Parathyroid adenoma (tissue), 2 donors: ENCODE results near the gene ZDHHC3.

Experiments used
- H2AFZ ChIP-seq: fragments of 300-600 bp; sonication (generic); one replicate; pipeline ENCODE4 v1.7.0; 2017; ENCODE audit warnings: antibody characterized with exemption, mild to moderate bottlenecking
- H3K27ac ChIP-seq: fragments of 300-600 bp; sonication (generic); one replicate; pipeline ENCODE4 v1.7.0; 2017
- H3K27me3 ChIP-seq: fragments of 300-600 bp; sonication (generic); one replicate; pipeline ENCODE4 v1.7.0; 2017; ENCODE audit warnings: low read length; ENCODE audit not compliant: control insufficient read depth, insufficient read depth
- H3K36me3 ChIP-seq: fragments of 300-600 bp; sonication (generic); one replicate; pipeline ENCODE4 v1.7.0; 2017; ENCODE audit warnings: low read length; ENCODE audit not compliant: control insufficient read depth, insufficient read depth
- H3K4me1 ChIP-seq: fragments of 300-600 bp; sonication (generic); one replicate; pipeline ENCODE4 v1.7.0; 2017; ENCODE audit warnings: control low read depth
- H3K4me2 ChIP-seq: fragments of 300-600 bp; sonication (generic); one replicate; pipeline ENCODE4 v1.7.0; 2017; ENCODE audit warnings: low read length
- H3K4me3 ChIP-seq: fragments of 300-600 bp; sonication (generic); one replicate; pipeline ENCODE4 v1.7.0; 2017; ENCODE audit warnings: low read depth, low read length
- H3K79me2 ChIP-seq: fragments of 300-600 bp; sonication (generic); one replicate; pipeline ENCODE4 v1.7.0; 2017; ENCODE audit warnings: control low read depth
- H3K9ac ChIP-seq: fragments of 300-600 bp; sonication (generic); one replicate; pipeline ENCODE4 v1.7.0; 2017; ENCODE audit warnings: mild to moderate bottlenecking
- H3K9me3 ChIP-seq: fragments of 300-600 bp; sonication (generic); one replicate; pipeline ENCODE4 v1.7.0; 2017; ENCODE audit warnings: low read length; ENCODE audit not compliant: control insufficient read depth
- TF ChIP-seq, protein P1 (sequence below): fragments of 300-600 bp; sonication (generic); IDR thresholded peaks from one replicate; pipeline ENCODE4 v1.7.0; 2017; ENCODE audit warnings: antibody characterized with exemption, mild to moderate bottlenecking
- donor health status: primary hyperparathyroidism.

The ZDHHC3 gene

DNA sequence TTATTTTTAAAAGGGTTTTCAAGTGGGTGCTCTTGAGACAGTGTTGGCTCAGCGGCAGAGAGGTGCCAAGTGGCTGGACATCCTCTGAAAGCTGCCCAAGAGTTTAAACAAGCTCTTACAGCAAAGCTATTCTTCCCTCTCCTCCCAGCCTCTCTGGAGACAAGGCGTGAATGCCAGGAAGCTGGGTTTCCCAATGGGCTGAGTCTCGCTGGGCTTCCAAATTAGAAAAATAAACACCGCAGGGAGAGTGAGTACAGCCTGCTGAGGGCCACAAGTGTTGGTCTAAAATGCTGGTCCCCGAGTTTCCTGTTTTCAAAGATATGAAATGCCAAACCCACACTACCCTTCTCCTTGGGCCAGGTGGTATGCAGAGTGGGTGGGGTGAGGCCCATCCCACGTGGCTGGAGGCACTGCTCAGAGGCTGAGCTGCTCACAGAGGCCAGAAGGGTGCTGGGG, 36.4 kb downstream of the ZDHHC3 start:
- Histone ChIP-seq H3K27ac (no peak overlapping the region), H3K27me3 (no peaks in the 10 kb centered on the region), H2AFZ (no peak overlapping the region), H3K9ac (no peak overlapping the region), H3K36me3 (no peaks in the 10 kb centered on the region), H3K4me2 (no peak overlapping the region), H3K79me2 (peaks cover 11% of the 10 kb centered on the region), H3K4me3 (no peak overlapping the region), H3K9me3 (no peaks in the 10 kb centered on the region), H3K4me1 (no peaks in the 10 kb centered on the region)
- TF ChIP-seq, protein P1, sequence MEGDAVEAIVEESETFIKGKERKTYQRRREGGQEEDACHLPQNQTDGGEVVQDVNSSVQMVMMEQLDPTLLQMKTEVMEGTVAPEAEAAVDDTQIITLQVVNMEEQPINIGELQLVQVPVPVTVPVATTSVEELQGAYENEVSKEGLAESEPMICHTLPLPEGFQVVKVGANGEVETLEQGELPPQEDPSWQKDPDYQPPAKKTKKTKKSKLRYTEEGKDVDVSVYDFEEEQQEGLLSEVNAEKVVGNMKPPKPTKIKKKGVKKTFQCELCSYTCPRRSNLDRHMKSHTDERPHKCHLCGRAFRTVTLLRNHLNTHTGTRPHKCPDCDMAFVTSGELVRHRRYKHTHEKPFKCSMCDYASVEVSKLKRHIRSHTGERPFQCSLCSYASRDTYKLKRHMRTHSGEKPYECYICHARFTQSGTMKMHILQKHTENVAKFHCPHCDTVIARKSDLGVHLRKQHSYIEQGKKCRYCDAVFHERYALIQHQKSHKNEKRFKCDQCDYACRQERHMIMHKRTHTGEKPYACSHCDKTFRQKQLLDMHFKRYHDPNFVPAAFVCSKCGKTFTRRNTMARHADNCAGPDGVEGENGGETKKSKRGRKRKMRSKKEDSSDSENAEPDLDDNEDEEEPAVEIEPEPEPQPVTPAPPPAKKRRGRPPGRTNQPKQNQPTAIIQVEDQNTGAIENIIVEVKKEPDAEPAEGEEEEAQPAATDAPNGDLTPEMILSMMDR: no peak

DNA sequence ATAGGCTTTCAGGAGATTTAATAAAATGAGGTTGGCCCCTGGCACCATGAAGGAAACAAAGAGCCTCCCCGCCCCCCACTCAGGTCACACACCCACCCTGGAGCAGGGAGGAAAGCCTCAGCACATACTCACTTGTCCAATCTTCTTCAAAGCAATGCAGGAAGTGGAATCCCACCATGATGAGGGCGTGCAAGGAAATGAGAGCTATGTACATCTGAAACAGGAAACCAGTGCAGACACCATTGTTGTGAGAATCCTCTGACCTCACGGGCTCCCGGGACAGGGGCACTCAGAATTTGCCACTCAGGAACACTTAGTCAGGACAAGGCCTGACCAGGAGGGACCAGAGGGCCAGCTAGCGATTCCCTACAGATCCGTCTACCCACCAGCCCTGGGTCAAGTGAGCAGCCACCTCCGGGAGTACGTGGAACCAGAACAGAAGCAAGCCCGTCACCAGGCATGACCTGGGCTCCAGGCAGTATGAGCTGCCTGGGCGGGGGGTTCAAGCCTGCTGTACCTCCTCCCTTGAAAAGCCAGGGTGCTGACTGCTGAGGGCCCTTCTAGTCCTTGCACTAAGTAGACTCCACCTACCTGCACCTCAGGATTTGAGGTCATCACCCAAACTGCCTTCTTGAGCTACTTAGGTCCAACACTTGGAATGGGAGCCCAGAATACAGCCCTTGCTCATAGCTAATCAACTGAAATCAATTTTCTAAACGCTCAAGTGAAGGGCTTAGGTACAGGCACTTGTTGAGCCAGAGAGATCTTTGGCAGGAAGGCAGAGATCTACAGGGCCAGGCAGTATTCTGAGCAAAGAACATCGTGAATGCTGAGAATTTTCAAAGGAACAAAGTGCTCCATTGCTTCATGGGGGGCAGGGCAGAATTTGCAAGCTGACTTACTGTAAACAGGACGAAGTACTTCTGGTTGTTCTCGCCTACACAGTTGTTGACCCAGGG, 42.7 kb downstream of the ZDHHC3 start:
- Histone ChIP-seq H3K4me3 (no peak overlapping the region), H3K4me1 (peaks cover 15% of the 10 kb centered on the region), H3K27ac (peak overlapping the region; percentile 1), H3K79me2 (peaks cover 6% of the 10 kb centered on the region), H3K27me3 (no peaks in the 10 kb centered on the region), H3K9ac (no peak overlapping the region), H3K9me3 (no peaks in the 10 kb centered on the region), H3K4me2 (no peak overlapping the region), H3K36me3 (no peaks in the 10 kb centered on the region), H2AFZ (no peak overlapping the region)
- TF ChIP-seq, protein P1: no peak

DNA sequence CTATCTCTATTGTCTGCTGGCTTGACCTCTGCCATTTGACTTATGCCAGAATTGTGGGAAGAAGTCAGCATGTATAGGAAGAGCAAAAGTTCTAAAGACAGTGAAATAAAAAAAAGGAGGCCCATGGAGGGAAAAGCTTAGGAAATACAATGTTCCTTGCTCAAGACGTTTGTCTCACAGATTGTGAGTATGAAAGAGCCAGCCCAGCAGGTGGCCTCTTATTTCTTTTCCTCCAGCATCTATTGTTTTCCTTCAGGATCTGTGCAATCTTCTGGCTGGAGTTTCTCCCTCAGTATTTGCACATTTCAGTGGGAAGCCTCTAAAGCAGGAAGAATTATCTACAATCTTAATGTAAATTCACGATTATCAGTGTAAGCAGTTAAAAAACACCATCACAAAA, 43.7 kb downstream of the ZDHHC3 start:
- TF ChIP-seq, protein P1: no peak
- Histone ChIP-seq H3K27me3 (no peaks in the 10 kb centered on the region), H3K36me3 (no peaks in the 10 kb centered on the region), H3K4me3 (no peak overlapping the region), H3K9ac (no peak overlapping the region), H2AFZ (no peak overlapping the region), H3K4me2 (no peak overlapping the region), H3K27ac (no peak overlapping the region), H3K79me2 (peaks cover 6% of the 10 kb centered on the region), H3K9me3 (no peaks in the 10 kb centered on the region), H3K4me1 (peaks cover 15% of the 10 kb centered on the region)

DNA sequence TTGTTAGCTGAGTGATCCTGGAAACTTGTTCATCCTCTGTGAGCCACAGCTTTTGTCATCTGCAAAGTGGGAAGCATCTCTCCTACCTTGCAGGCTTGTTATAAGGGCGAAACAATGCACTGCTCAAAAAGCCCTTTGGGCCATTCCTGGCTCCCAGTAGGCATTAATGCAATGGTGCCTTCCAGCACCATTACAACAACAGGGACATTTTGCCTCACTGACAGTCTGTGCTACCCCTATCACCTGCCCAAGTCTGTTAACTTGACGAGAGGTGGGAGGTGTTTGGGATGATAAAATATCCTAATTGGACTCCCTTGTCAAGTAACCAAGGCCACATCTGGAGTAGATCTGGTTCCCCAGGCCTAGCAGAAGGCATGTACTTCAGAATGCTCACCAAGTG, 44.2 kb downstream of the ZDHHC3 start:
- no peak overlapping the region for H3K27ac ChIP-seq
- no peaks in the 10 kb centered on the region for H3K36me3 ChIP-seq
- no peak overlapping the region for H3K4me2 ChIP-seq
- no peak overlapping the region for H2AFZ ChIP-seq
- H3K27me3 ChIP-seq: no peaks in the 10 kb centered on the region
- no peaks in the 10 kb centered on the region for H3K9me3 ChIP-seq
- TF ChIP-seq, protein P1: no peak
- H3K4me3 ChIP-seq: no peak overlapping the region
- H3K9ac ChIP-seq: no peak overlapping the region
- H3K79me2 ChIP-seq: peaks cover 6% of the 10 kb centered on the region
- H3K4me1 ChIP-seq: peaks cover 15% of the 10 kb centered on the region
